LNCaP clone FGC (cell line): ENCODE measurements around the gene PLEKHH2.
"Not testable (repeated sequence)": the region's sequence is repeated elsewhere in the genome, so short reads cannot be mapped to it uniquely, and the experiment has no call there.

Source experiments
- DNase-seq: peaks from one replicate; pipeline ENCODE4 v3.0.0-alpha.2; 2011; ENCODE audit warnings: low read depth
- H3K4me3 ChIP-seq: 2 replicates; pipeline ENCODE4 v1.5.1; 2011; ENCODE audit warnings: mild to moderate bottlenecking, low read depth, low read length, control low read depth
- CTCF ChIP-seq: IDR thresholded peaks from 2 replicates; pipeline ENCODE4 v1.5.1; 2012; ENCODE audit warnings: mild to moderate bottlenecking; ENCODE audit not compliant: control insufficient read depth, insufficient read depth; ENCODE audit errors: extremely low read depth

PLEKHH2 gene

GRCh38 chr2:43676322-43677050, 39.4 kb downstream of the PLEKHH2 start, which contains the start of gene C1GALT1C1L:
Gene C1GALT1C1L, minus strand, starts transcription at chr2:43676429. Its CDS starts 107 bp downstream, at chr2:43676322.
- no peak for DNase-seq
- peak within 1 kb of the TSS; percentile 18; the same call in 1 of the 2 replicates for H3K4me3 ChIP-seq

DNA sequence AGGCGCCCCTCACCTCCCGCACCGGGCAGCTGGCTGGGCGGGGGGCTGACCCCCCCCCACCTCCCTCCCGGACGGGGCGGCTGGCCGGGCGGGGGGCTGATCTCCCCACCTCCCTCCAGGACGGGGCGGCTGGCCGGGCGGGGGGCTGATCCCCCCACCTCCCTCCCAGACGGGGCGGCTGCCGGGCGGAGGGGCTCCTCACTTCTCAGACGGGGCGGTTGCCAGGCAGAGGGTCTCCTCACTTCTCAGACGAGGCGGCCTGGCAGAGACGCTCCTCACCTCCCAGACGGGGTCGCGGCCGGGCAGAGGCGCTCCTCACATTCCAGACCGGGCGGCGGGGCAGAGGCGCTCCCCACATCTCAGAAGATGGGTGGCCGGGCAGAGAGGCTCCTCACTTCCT, 40.7 kb downstream of the PLEKHH2 start:
- not testable (repeated sequence) for DNase-seq, H3K4me3 ChIP-seq

More at GRCh38 chr2:43676322-43677050, 39.4 kb downstream of the PLEKHH2 start, which contains the start of gene C1GALT1C1L:
- TF ChIP-seq CTCF, result no peak

DNA sequence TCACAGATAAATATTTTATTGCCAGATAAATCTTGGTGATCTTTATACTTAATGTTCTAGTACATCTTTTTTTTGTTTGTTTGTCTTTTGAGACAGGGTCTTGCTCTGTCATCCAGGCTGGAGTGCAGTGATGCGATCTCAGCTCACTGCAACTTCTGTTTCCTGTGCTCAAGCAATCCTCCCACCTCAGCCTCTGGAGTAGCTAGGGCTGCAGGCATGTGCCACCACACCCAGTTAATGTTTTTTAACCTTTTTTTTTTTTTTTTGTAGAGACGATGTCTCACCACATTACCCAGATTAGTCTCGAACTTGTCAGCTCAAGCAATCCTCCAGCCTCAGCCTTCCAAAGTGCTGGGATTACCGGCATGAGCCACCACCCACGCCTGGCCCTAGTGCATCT, 48.3 kb downstream of the PLEKHH2 start:
- no peak for DNase-seq
- H3K4me3 ChIP-seq, result no peak overlapping the region
- no peak for TF ChIP-seq CTCF

DNA sequence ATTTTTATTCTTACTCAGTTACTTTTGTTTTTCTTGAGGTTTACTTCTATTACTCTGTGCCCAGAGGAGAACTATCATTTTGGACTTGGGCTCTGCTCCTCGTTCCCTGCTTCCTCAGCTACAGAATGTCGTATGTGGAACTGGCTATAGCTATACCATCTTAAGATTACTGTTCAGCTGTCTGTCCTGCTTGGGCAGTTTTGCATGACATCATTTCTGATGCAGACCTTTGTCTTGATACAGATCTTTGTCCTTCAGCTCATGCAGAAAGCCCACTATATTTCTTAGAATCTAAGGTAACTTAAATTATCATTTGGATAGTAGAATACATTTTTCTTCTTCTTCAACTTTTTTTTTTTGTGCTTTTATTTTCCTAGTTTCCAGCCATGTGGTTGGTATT, 52.9 kb downstream of the PLEKHH2 start:
- H3K4me3 ChIP-seq, result no peak overlapping the region
- TF ChIP-seq CTCF, result no peak
- DNase-seq, result no peak

- DNase-seq, result peak; percentile 2
- no peak for TF ChIP-seq CTCF
These were observed 55.5 kb downstream of the PLEKHH2 start for GRCh38 chr2:43692428-43692994.

GRCh38 chr2:43698140-43698539, 61.1 kb downstream of the PLEKHH2 start:
- not testable (repeated sequence) for H3K4me3 ChIP-seq

More at GRCh38 chr2:43692428-43692994, 55.5 kb downstream of the PLEKHH2 start:
- no peak overlapping the region for H3K4me3 ChIP-seq

GRCh38 chr2:43699761-43700160, 62.7 kb downstream of the PLEKHH2 start:
- no peak overlapping the region for H3K4me3 ChIP-seq
- no peak for DNase-seq
- TF ChIP-seq CTCF, result no peak

More at GRCh38 chr2:43698140-43698539, 61.1 kb downstream of the PLEKHH2 start:
- not testable (repeated sequence) for DNase-seq

DNA sequence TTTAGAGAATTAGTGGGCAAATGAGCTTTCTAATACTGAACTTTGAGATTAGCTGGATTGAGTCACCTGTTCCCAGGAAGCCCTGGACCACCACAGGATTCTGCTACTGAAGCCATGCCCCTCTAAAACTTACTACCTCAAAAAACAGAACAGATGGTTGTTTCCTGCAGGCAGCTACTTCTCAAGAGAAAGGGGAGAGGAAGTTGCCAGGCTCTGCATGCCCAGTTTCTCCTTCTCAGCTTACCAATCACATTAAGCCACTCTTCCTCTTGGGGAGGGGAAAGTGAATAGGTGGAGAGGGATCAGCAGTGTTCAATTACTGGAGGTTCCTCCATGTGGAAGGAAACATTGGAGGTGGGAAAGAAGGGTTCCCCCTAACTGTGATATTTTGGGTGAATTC, 64.1 kb downstream of the PLEKHH2 start:
- no peak for TF ChIP-seq CTCF
- DNase-seq, result no peak
- no peak overlapping the region for H3K4me3 ChIP-seq
